ENCODE results near the gene ATXN10. TPM values are rescaled to one million over a fixed set of nuclear protein-coding genes. Genes with fewer than 3 reads are reported as not detected.

ATXN10 gene
- total RNA-seq, 1 experiment from 2014 or later: 135 TPM

DNA sequence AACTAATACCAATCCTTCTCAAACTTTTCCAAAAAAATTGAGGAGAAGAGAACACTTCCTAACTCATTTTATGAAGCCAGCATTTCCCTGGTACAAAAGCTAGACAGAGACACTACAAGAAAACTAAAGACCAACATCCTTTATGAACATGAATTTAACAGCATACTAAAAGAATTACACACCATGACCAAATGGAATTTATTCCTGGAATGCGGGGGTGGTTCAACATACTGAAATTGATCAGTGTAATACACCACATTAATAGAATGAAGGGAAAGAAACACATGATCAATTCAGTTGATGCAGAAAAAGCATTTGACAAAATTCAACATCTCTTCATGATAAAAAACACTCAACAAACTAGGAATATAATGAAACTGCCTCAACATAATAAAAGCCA, 157.2 kb downstream of the ATXN10 start:
- CTCF ChIA-PET: no interaction called here
- no peaks in the 10 kb centered on the region for H3K9me3 ChIP-seq (ENCODE audit: control insufficient read depth in 1 of 2, insufficient read depth in 1 of 2, low read depth in 1 of 2, low read length in 2 of 2)

More for the DNA sequence above, 157.2 kb downstream of the ATXN10 start:
- Histone ChIP-seq H3K4me2 (ENCODE audit: low read length) (no peak overlapping the region), H3K79me2 (ENCODE audit: insufficient read depth, low read length) (no peaks in the 10 kb centered on the region), H4K20me1 (ENCODE audit: insufficient read depth) (no peaks in the 10 kb centered on the region), H2AFZ (ENCODE audit: low read depth, low read length, poor library complexity, severe bottlenecking) (no peak overlapping the region), H3K9me2 (ENCODE audit: insufficient read depth) (no peaks in the 10 kb centered on the region), H3K9ac (ENCODE audit: low read length) (no peak overlapping the region), H3K4me3 (replicated peaks in 1 of 2; ENCODE audit: low read depth in 1 of 2, low read length in 2 of 2) (no peak overlapping the region), H3K4me1 (ENCODE audit: control insufficient read depth in 1 of 2, insufficient read depth in 2 of 2, low read length in 2 of 2) (peaks cover 0 to 5% of the 10 kb centered on the region in 2 experiments; a peak in 1 of 4 replicates), H3K27me3 (ENCODE audit: insufficient read depth, low read length) (no peaks in the 10 kb centered on the region), H3K36me3 (ENCODE audit: control insufficient read depth in 1 of 2, insufficient read depth in 2 of 2, low read length in 2 of 2) (no peaks in the 10 kb centered on the region), H3K27ac (ENCODE audit: low read depth, low read length) (no peak overlapping the region)
- no peak for ATAC-seq
- POLR2A ChIA-PET: no interaction called here
- RAD21 ChIA-PET (ENCODE audit: low non-redundant PET in 1 of 2, low total read pairs in 2 of 2, uncharacterized antibody in 2 of 2, unreplicated experiment in 2 of 2): no interaction called here
- DNase-seq (ENCODE audit: low read depth, low spot score): no peak
- BruUV-seq (replicated peaks): no TSS peak
- intact Hi-C loops (cut with micrococcal nuclease): no loop called here
- no peak for TF ChIP-seq JUND (IDR thresholded peaks at IDR 0.05)
- no peak for TF ChIP-seq SRF (IDR thresholded peaks at IDR 0.05; ENCODE audit: low read depth)
- TF ChIP-seq, protein P1, sequence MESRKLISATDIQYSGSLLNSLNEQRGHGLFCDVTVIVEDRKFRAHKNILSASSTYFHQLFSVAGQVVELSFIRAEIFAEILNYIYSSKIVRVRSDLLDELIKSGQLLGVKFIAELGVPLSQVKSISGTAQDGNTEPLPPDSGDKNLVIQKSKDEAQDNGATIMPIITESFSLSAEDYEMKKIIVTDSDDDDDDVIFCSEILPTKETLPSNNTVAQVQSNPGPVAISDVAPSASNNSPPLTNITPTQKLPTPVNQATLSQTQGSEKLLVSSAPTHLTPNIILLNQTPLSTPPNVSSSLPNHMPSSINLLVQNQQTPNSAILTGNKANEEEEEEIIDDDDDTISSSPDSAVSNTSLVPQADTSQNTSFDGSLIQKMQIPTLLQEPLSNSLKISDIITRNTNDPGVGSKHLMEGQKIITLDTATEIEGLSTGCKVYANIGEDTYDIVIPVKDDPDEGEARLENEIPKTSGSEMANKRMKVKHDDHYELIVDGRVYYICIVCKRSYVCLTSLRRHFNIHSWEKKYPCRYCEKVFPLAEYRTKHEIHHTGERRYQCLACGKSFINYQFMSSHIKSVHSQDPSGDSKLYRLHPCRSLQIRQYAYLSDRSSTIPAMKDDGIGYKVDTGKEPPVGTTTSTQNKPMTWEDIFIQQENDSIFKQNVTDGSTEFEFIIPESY (IDR thresholded peaks at IDR 0.05; ENCODE audit: extremely low read depth, insufficient replicate concordance, low read length): no peak
- TF ChIP-seq POLR2A (IDR thresholded peaks at IDR 0.05; ENCODE audit: borderline replicate concordance, extremely low read depth, insufficient read depth, insufficient read length): no peak
- TF ChIP-seq, protein P2, sequence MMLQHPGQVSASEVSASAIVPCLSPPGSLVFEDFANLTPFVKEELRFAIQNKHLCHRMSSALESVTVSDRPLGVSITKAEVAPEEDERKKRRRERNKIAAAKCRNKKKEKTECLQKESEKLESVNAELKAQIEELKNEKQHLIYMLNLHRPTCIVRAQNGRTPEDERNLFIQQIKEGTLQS (IDR thresholded peaks at IDR 0.05): no peak
- no peak for TF ChIP-seq ELF1 (IDR thresholded peaks at IDR 0.05; ENCODE audit: borderline replicate concordance, low read depth)
- no peak for TF ChIP-seq TCF7L2 (IDR thresholded peaks at IDR 0.05; ENCODE audit: borderline replicate concordance, extremely low read depth, insufficient read depth, insufficient read length)
- TF ChIP-seq CBX3 (IDR thresholded peaks at IDR 0.05; ENCODE audit: low read depth): no peak
- no peak for TF ChIP-seq RAD21 (IDR thresholded peaks at IDR 0.05; ENCODE audit: low read depth)
- TF ChIP-seq FOSL1 (IDR thresholded peaks at IDR 0.05; ENCODE audit: low read depth): no peak
- TF ChIP-seq, protein P3, sequence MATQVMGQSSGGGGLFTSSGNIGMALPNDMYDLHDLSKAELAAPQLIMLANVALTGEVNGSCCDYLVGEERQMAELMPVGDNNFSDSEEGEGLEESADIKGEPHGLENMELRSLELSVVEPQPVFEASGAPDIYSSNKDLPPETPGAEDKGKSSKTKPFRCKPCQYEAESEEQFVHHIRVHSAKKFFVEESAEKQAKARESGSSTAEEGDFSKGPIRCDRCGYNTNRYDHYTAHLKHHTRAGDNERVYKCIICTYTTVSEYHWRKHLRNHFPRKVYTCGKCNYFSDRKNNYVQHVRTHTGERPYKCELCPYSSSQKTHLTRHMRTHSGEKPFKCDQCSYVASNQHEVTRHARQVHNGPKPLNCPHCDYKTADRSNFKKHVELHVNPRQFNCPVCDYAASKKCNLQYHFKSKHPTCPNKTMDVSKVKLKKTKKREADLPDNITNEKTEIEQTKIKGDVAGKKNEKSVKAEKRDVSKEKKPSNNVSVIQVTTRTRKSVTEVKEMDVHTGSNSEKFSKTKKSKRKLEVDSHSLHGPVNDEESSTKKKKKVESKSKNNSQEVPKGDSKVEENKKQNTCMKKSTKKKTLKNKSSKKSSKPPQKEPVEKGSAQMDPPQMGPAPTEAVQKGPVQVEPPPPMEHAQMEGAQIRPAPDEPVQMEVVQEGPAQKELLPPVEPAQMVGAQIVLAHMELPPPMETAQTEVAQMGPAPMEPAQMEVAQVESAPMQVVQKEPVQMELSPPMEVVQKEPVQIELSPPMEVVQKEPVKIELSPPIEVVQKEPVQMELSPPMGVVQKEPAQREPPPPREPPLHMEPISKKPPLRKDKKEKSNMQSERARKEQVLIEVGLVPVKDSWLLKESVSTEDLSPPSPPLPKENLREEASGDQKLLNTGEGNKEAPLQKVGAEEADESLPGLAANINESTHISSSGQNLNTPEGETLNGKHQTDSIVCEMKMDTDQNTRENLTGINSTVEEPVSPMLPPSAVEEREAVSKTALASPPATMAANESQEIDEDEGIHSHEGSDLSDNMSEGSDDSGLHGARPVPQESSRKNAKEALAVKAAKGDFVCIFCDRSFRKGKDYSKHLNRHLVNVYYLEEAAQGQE (IDR thresholded peaks at IDR 0.05; ENCODE audit: low read depth): no peak
- no peak for TF ChIP-seq EZH2phosphoT487 (IDR thresholded peaks at IDR 0.05; ENCODE audit: borderline replicate concordance)
- no peak for TF ChIP-seq SP1 (IDR thresholded peaks at IDR 0.05; ENCODE audit: low read depth)
- TF ChIP-seq EGR1 (IDR thresholded peaks at IDR 0.05; ENCODE audit: low read depth): no peak
- no peak for TF ChIP-seq POLR2AphosphoS5 (IDR thresholded peaks at IDR 0.05; ENCODE audit: low read depth, low read length)
- TF ChIP-seq ZNF274 (IDR thresholded peaks at IDR 0.05; ENCODE audit: low read depth, low read length): no peak
- TF ChIP-seq, protein P4, sequence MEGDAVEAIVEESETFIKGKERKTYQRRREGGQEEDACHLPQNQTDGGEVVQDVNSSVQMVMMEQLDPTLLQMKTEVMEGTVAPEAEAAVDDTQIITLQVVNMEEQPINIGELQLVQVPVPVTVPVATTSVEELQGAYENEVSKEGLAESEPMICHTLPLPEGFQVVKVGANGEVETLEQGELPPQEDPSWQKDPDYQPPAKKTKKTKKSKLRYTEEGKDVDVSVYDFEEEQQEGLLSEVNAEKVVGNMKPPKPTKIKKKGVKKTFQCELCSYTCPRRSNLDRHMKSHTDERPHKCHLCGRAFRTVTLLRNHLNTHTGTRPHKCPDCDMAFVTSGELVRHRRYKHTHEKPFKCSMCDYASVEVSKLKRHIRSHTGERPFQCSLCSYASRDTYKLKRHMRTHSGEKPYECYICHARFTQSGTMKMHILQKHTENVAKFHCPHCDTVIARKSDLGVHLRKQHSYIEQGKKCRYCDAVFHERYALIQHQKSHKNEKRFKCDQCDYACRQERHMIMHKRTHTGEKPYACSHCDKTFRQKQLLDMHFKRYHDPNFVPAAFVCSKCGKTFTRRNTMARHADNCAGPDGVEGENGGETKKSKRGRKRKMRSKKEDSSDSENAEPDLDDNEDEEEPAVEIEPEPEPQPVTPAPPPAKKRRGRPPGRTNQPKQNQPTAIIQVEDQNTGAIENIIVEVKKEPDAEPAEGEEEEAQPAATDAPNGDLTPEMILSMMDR (IDR thresholded peaks at IDR 0.05 in 2 of 3, conservative IDR thresholded peaks at IDR 0.05 in 1 of 3; ENCODE audit: borderline replicate concordance in 1 of 3, insufficient read depth in 1 of 3, low read depth in 2 of 3, low read length in 2 of 3): no peak
